ENCODE data around the gene GPR148. TPM values are rescaled to one million over a fixed set of nuclear protein-coding genes. Genes with fewer than 3 reads are reported as not detected.

GPR148 gene
- total RNA-seq, 1 experiment from 2014 or later = not detected

- H3K56ac ChIP-seq (ENCODE audit: insufficient read length, low read depth, low read length) = no peak overlapping the region
These were observed 35.4 kb downstream of the GPR148 start for GRCh38 chr2:130764035-130764820.

More at GRCh38 chr2:130764035-130764820, 35.4 kb downstream of the GPR148 start:
- Mint-ChIP-seq H3K9me3 (no peaks in the 10 kb centered on the region; a peak in 1 of 5 replicates), H3K4me3 (no peak overlapping the region), H3K27ac (no peak overlapping the region; a peak in 1 of 7 replicates), H3K4me1 (no peaks in the 10 kb centered on the region; a peak in 2 of 4 replicates), H3K27me3 (ENCODE audit: low read depth) (peaks cover 7% of the 10 kb centered on the region), H3K36me3 (ENCODE audit: insufficient read depth in 1 of 3, low read depth in 3 of 3) (no peaks in the 10 kb centered on the region)
- H3K79me1 ChIP-seq (ENCODE audit: insufficient read depth, low read depth, low read length, poor library complexity, severe bottlenecking) = no peaks in the 10 kb centered on the region
- H2AK5ac ChIP-seq (ENCODE audit: insufficient read length, low read length) = no peak overlapping the region
- no peak overlapping the region for H3K23ac ChIP-seq (ENCODE audit: insufficient read length, low read depth, low read length)
- DNase-seq = no peak
- no peak overlapping the region; the same call in 1 of the 2 replicates for H3K14ac ChIP-seq (ENCODE audit: insufficient read depth, low read length)
- H3K9me3 ChIP-seq (ENCODE audit: control insufficient read depth, low read depth, low read length) = no peaks in the 10 kb centered on the region
- no peaks in the 10 kb centered on the region for H3K27me3 ChIP-seq (ENCODE audit: insufficient read depth, low read length)
- H2BK120ac ChIP-seq (ENCODE audit: low read depth, low read length, poor library complexity, severe bottlenecking) = no peak overlapping the region
- H3K23me2 ChIP-seq (ENCODE audit: insufficient read length, low read depth, low read length, poor library complexity, severe bottlenecking) = no peaks in the 10 kb centered on the region
- no peak overlapping the region for H4K8ac ChIP-seq (replicated peaks; ENCODE audit: insufficient read length, low read depth, low read length)
- H4K5ac ChIP-seq (ENCODE audit: insufficient read length, low read depth, low read length) = no peak overlapping the region
- no peak overlapping the region for H3K4me2 ChIP-seq (ENCODE audit: insufficient read depth, insufficient read length, low read length)
- no peak overlapping the region for H3K27ac ChIP-seq (ENCODE audit: insufficient read length, low read depth, low read length)
- TF ChIP-seq, protein P1, sequence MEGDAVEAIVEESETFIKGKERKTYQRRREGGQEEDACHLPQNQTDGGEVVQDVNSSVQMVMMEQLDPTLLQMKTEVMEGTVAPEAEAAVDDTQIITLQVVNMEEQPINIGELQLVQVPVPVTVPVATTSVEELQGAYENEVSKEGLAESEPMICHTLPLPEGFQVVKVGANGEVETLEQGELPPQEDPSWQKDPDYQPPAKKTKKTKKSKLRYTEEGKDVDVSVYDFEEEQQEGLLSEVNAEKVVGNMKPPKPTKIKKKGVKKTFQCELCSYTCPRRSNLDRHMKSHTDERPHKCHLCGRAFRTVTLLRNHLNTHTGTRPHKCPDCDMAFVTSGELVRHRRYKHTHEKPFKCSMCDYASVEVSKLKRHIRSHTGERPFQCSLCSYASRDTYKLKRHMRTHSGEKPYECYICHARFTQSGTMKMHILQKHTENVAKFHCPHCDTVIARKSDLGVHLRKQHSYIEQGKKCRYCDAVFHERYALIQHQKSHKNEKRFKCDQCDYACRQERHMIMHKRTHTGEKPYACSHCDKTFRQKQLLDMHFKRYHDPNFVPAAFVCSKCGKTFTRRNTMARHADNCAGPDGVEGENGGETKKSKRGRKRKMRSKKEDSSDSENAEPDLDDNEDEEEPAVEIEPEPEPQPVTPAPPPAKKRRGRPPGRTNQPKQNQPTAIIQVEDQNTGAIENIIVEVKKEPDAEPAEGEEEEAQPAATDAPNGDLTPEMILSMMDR (conservative IDR thresholded peaks at IDR 0.05) = no peak
- H4K91ac ChIP-seq (ENCODE audit: insufficient read length, low read depth, low read length) = no peak overlapping the region
- H3K4me1 ChIP-seq (ENCODE audit: insufficient read depth, low read length) = no peaks in the 10 kb centered on the region
- no peak overlapping the region for H2BK5ac ChIP-seq (ENCODE audit: insufficient read length, low read length)
- H3K9ac ChIP-seq (ENCODE audit: extremely low read depth, insufficient read length, low read length) = no peak overlapping the region
- no peak overlapping the region for H3K18ac ChIP-seq (ENCODE audit: insufficient read length, low read depth, low read length)
- no peak overlapping the region for H3T11ph ChIP-seq (ENCODE audit: low read length)
- H3K4ac ChIP-seq (ENCODE audit: low read depth, low read length) = no peak overlapping the region
- H2AFZ ChIP-seq (ENCODE audit: low read length) = no peak overlapping the region
- no peaks in the 10 kb centered on the region for H4K20me1 ChIP-seq (ENCODE audit: control insufficient read depth, insufficient read depth, insufficient read length)
- H2BK12ac ChIP-seq (ENCODE audit: insufficient read length, low read depth, low read length) = no peak overlapping the region
- H2BK15ac ChIP-seq (ENCODE audit: low read depth, low read length) = no peak overlapping the region
- no CpG with 5 or more reads among the region's 15 CpGs for WGBS (ENCODE audit: extremely low coverage, insufficient read length, low lambda C conversion rate)
- H3K79me2 ChIP-seq (ENCODE audit: insufficient read depth, low read length) = no peaks in the 10 kb centered on the region
- H2BK20ac ChIP-seq (ENCODE audit: low read depth, low read length, poor library complexity, severe bottlenecking) = no peak overlapping the region

All from H9 (cell line).